ENCODE results near the gene PRDM8. TPM values are rescaled to one million over a fixed set of nuclear protein-coding genes. Genes with fewer than 3 reads are reported as not detected.

PRDM8 gene
- total RNA-seq, result 34.1 TPM

GRCh38 chr4:80196922-80197573 is at the start of gene PRDM8:
TSS of gene PRDM8 (plus strand) at chr4:80197503. CDS start at chr4:80200081, 2,578 bp downstream.

Other genes starting within 250 kb of the PRDM8 start
- 26.0 TPM for gene ANTXR2, start 124.3 kb upstream of the PRDM8 start, total RNA-seq
- 0.63 TPM for gene FGF5, start 69.2 kb downstream of the PRDM8 start, total RNA-seq
- 1.9 TPM for gene CFAP299, start 138.2 kb downstream of the PRDM8 start, total RNA-seq